DND-41 (cell line): Measurements from ENCODE around the gene TBCK.

ENCODE experiments used
- ATAC-seq: fragments of 200-7000 bp; cut with Tn5 transposase; 3 replicates; pipeline ENCODE4 v1.9.1; 2021; ENCODE audit warnings: low read depth; ENCODE audit not compliant: insufficient read depth
- DNase-seq: peaks from one replicate; pipeline ENCODE4 v3.0.0-alpha.2; 2020
- H2AFZ ChIP-seq: 2 replicates; pipeline ENCODE4 v1.6.0; 2012; ENCODE audit warnings: low read depth, low read length
- H3K27ac ChIP-seq: 2 replicates; pipeline ENCODE4 v1.5.1; 2012; ENCODE audit warnings: low read length, inconsistent platforms
- H3K27me3 ChIP-seq: fragments of 200-600 bp; sonication (generic); 2 replicates; pipeline ENCODE4 v1.6.0; 2012; ENCODE audit warnings: low read length, mild to moderate bottlenecking, inconsistent platforms; ENCODE audit not compliant: insufficient read depth, poor library complexity
- H3K36me3 ChIP-seq: 2 replicates; pipeline ENCODE4 v1.5.1; 2012; ENCODE audit warnings: low read length, inconsistent platforms; ENCODE audit not compliant: insufficient read depth
- H3K4me1 ChIP-seq: 2 replicates; pipeline ENCODE4 v1.5.1; 2012; ENCODE audit warnings: mild to moderate bottlenecking, low read length; ENCODE audit not compliant: insufficient read depth
- H3K4me2 ChIP-seq: 2 replicates; pipeline ENCODE4 v1.6.0; 2012; ENCODE audit warnings: mild to moderate bottlenecking, moderate library complexity, low read length, inconsistent platforms; ENCODE audit not compliant: insufficient read depth
- H3K4me3 ChIP-seq, 2 experiments: fragments of 200-600 bp in 1 of 2; shearing (Covaris generic) in 1 of 2; 2 replicates each; pipeline ENCODE4 v1.5.1; 2012 to 2016; ENCODE audit warnings: inconsistent platforms in 2 of 2, low read length in 2 of 2, mild to moderate bottlenecking in 2 of 2, low read depth in 1 of 2, moderate library complexity in 1 of 2
- H3K79me2 ChIP-seq: 2 replicates; pipeline ENCODE4 v1.6.0; 2012; ENCODE audit warnings: low read length, inconsistent platforms; ENCODE audit not compliant: insufficient read depth
- H3K9ac ChIP-seq: 2 replicates; pipeline ENCODE4 v1.6.0; 2012; ENCODE audit warnings: low read depth, mild to moderate bottlenecking, inconsistent platforms, low read length, moderate library complexity
- H3K9me3 ChIP-seq: 2 replicates; pipeline ENCODE4 v1.5.1; 2012; ENCODE audit warnings: low read length, moderate library complexity, mild to moderate bottlenecking, inconsistent platforms; ENCODE audit not compliant: insufficient read depth, severe bottlenecking
- H4K20me1 ChIP-seq: 2 replicates; pipeline ENCODE4 v1.6.0; 2012; ENCODE audit warnings: low read length; ENCODE audit not compliant: insufficient read depth
- EZH2 ChIP-seq: IDR thresholded peaks from 3 replicates; pipeline ENCODE4 v1.6.1; 2012; ENCODE audit warnings: borderline replicate concordance, low read depth, mild to moderate bottlenecking, moderate library complexity, low read length, inconsistent platforms; ENCODE audit not compliant: severe bottlenecking
- TF ChIP-seq, protein P1 (sequence below): IDR thresholded peaks from 2 replicates; pipeline ENCODE4 v1.5.1; 2012; ENCODE audit warnings: borderline replicate concordance, low read length, moderate library complexity, mild to moderate bottlenecking; ENCODE audit not compliant: poor library complexity, severe bottlenecking; ENCODE audit errors: extremely low read depth

Gene TBCK

DNA sequence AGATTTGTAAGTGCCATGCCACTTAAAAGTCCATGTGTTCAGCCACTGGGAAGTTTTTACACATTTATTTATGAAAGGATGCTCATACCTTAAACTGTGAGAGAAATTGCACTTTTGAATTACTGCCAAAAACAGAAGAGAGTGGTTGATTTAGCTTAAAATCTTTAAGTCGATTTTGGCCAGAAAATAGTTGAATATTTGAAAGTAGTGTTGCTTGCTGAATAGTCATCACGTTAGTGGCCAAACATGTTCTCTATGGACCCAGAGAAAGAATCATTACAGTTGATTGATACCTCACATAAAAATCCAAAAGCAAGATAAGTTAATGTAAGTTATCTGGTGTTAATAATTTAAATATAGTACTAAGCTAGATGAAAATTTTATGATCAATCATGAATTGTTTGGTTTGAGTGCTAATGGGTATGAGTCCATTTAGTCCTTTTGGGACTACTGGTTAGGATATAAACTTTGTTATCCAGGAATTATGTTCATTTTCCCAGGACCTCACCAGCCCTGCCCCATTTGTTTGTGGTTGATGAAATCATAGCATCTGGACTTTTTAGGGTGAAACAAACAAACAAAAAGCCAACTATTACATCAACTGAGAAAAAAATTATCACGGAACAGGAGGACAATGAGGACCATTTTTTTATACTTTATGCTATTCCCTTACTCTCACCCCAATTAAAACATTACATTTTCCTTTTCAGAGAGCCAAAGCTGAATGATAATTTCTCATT is 46.2 kb upstream of the TBCK start:
- TF ChIP-seq, protein P1, sequence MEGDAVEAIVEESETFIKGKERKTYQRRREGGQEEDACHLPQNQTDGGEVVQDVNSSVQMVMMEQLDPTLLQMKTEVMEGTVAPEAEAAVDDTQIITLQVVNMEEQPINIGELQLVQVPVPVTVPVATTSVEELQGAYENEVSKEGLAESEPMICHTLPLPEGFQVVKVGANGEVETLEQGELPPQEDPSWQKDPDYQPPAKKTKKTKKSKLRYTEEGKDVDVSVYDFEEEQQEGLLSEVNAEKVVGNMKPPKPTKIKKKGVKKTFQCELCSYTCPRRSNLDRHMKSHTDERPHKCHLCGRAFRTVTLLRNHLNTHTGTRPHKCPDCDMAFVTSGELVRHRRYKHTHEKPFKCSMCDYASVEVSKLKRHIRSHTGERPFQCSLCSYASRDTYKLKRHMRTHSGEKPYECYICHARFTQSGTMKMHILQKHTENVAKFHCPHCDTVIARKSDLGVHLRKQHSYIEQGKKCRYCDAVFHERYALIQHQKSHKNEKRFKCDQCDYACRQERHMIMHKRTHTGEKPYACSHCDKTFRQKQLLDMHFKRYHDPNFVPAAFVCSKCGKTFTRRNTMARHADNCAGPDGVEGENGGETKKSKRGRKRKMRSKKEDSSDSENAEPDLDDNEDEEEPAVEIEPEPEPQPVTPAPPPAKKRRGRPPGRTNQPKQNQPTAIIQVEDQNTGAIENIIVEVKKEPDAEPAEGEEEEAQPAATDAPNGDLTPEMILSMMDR, result no peak
- no peak for TF ChIP-seq EZH2
- H3K36me3 ChIP-seq, result no peaks in the 10 kb centered on the region
- no peak overlapping the region for H3K9ac ChIP-seq
- no peaks in the 10 kb centered on the region for H4K20me1 ChIP-seq
- no peaks in the 10 kb centered on the region for H3K4me1 ChIP-seq
- no peaks in the 10 kb centered on the region for H3K79me2 ChIP-seq
- H3K4me2 ChIP-seq, result no peak overlapping the region
- H3K27me3 ChIP-seq, result peaks cover 6% of the 10 kb centered on the region
- ATAC-seq (no peak), DNase-seq (no peak)
- H3K27ac ChIP-seq, result no peak overlapping the region
- H2AFZ ChIP-seq, result no peak overlapping the region
- H3K4me3 ChIP-seq, result no peak overlapping the region
- no peaks in the 10 kb centered on the region for H3K9me3 ChIP-seq

DNA sequence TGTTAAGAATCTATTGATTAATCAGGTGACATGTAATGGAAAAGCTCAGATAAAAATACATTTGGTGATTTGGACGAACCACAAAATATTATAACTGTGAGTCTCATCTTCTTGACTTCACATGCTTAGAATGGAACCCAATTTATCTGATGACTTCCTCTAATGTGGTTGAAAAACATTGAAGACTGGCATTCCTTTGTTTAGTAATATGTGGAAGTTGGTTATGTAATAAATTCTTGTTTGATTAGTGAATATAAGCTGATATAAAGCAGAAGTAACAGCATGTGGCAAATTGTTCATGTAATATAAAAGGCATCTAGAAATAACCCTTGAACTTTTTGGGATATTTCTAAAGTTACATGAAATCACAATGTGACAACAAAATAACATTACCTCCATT is 42.9 kb upstream of the TBCK start:
- Histone ChIP-seq H3K36me3 (no peaks in the 10 kb centered on the region), H3K27ac (no peak overlapping the region), H3K4me2 (no peak overlapping the region), H3K9ac (no peak overlapping the region), H3K4me1 (no peaks in the 10 kb centered on the region), H4K20me1 (no peaks in the 10 kb centered on the region), H2AFZ (no peak overlapping the region), H3K9me3 (no peaks in the 10 kb centered on the region), H3K4me3 (no peak overlapping the region), H3K27me3 (no peaks in the 10 kb centered on the region), H3K79me2 (no peaks in the 10 kb centered on the region)
- DNase-seq (no peak), ATAC-seq (no peak)
- TF ChIP-seq, protein P1, result no peak
- TF ChIP-seq EZH2, result no peak

DNA sequence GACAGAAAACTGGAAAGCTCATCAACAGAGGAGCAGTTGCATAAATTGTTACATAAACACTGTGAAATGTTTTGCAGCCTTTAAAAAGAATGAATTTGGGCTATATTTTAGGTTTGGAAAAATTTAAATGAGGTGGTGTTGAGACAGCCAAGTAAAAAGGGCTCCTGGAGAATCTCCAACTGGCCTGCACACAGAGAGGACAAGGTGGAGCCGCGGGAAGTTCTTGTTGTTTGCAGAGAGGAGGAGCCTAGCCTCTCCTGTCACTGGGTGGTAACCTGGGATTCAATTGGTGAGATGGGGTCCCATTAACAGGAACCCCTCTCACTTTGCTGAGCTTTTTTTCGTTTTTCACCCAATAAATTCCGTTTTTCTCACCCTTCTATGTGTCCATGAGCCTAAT is 39.2 kb upstream of the TBCK start:
- no peak overlapping the region for H3K4me3 ChIP-seq
- no peaks in the 10 kb centered on the region for H4K20me1 ChIP-seq
- H2AFZ ChIP-seq, result no peak overlapping the region
- no peaks in the 10 kb centered on the region for H3K79me2 ChIP-seq
- TF ChIP-seq, protein P1, result no peak
- no peak for TF ChIP-seq EZH2
- H3K27me3 ChIP-seq, result no peaks in the 10 kb centered on the region
- H3K4me2 ChIP-seq, result no peak overlapping the region
- no peaks in the 10 kb centered on the region for H3K4me1 ChIP-seq
- H3K36me3 ChIP-seq, result peaks cover 7% of the 10 kb centered on the region; the same call in 1 of the 2 replicates
- DNase-seq (no peak), ATAC-seq (no peak)
- H3K9me3 ChIP-seq, result no peaks in the 10 kb centered on the region
- H3K9ac ChIP-seq, result no peak overlapping the region
- no peak overlapping the region for H3K27ac ChIP-seq

DNA sequence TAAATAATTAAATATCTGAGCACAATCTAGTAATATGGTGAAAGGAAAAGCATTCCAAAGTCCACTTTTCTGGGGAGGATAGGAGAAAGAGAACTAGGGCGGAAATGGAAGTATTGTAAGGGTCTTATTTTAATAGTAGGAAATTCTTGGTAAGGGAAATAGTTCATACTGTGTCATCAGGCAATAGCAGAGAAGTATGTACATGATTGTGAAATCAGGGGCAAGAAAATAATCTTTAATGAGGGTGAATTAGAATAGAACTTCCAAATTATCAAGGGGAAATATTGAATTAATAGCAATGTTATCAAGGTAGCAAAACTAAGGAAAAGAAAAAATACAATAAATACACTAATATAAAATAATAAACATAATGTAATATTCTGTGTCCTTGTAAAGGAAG is 37.8 kb upstream of the TBCK start:
- no peaks in the 10 kb centered on the region for H3K79me2 ChIP-seq
- TF ChIP-seq, protein P1, result no peak
- TF ChIP-seq EZH2, result no peak
- H3K9me3 ChIP-seq, result no peaks in the 10 kb centered on the region
- no peak overlapping the region for H3K27ac ChIP-seq
- no peak overlapping the region for H3K9ac ChIP-seq
- H3K4me2 ChIP-seq, result no peak overlapping the region
- H4K20me1 ChIP-seq, result no peaks in the 10 kb centered on the region
- ATAC-seq (no peak), DNase-seq (no peak)
- H3K4me1 ChIP-seq, result no peaks in the 10 kb centered on the region
- H3K4me3 ChIP-seq, result no peak overlapping the region
- H3K27me3 ChIP-seq, result no peaks in the 10 kb centered on the region
- no peak overlapping the region for H2AFZ ChIP-seq
- peaks cover 14% of the 10 kb centered on the region for H3K36me3 ChIP-seq
